ENCODE measurements around the gene RBFOX1. TPM values are rescaled to one million over a fixed set of nuclear protein-coding genes. Genes with fewer than 3 reads are reported as not detected.

Gene RBFOX1
- polyA plus RNA-seq, 1 donor from 2014 or later: 56.8 TPM

DNA sequence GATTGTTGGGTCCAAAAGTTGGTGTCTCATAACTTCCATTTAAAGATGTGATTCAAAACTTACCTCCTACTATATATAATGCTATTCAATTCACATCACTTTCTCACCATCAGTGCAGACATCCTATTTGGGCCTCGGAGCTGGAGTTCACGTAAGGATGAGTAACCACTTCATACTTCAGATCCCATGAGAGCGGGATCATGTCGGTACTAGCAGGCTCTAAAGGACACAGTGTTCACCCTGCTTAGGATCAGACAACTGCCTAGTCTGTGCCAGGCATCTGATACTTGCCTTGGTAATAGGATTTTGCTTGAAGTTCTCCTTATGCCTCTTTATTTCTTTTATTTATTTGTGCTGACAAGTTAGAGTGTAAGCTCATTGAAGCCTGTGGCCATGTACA, 39.5 kb downstream of the RBFOX1 start:
- TF ChIP-seq, protein P1, sequence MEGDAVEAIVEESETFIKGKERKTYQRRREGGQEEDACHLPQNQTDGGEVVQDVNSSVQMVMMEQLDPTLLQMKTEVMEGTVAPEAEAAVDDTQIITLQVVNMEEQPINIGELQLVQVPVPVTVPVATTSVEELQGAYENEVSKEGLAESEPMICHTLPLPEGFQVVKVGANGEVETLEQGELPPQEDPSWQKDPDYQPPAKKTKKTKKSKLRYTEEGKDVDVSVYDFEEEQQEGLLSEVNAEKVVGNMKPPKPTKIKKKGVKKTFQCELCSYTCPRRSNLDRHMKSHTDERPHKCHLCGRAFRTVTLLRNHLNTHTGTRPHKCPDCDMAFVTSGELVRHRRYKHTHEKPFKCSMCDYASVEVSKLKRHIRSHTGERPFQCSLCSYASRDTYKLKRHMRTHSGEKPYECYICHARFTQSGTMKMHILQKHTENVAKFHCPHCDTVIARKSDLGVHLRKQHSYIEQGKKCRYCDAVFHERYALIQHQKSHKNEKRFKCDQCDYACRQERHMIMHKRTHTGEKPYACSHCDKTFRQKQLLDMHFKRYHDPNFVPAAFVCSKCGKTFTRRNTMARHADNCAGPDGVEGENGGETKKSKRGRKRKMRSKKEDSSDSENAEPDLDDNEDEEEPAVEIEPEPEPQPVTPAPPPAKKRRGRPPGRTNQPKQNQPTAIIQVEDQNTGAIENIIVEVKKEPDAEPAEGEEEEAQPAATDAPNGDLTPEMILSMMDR (IDR thresholded peaks at IDR 0.05; ENCODE audit: poor library complexity, severe bottlenecking): no peak
- TF ChIP-seq, protein P2, sequence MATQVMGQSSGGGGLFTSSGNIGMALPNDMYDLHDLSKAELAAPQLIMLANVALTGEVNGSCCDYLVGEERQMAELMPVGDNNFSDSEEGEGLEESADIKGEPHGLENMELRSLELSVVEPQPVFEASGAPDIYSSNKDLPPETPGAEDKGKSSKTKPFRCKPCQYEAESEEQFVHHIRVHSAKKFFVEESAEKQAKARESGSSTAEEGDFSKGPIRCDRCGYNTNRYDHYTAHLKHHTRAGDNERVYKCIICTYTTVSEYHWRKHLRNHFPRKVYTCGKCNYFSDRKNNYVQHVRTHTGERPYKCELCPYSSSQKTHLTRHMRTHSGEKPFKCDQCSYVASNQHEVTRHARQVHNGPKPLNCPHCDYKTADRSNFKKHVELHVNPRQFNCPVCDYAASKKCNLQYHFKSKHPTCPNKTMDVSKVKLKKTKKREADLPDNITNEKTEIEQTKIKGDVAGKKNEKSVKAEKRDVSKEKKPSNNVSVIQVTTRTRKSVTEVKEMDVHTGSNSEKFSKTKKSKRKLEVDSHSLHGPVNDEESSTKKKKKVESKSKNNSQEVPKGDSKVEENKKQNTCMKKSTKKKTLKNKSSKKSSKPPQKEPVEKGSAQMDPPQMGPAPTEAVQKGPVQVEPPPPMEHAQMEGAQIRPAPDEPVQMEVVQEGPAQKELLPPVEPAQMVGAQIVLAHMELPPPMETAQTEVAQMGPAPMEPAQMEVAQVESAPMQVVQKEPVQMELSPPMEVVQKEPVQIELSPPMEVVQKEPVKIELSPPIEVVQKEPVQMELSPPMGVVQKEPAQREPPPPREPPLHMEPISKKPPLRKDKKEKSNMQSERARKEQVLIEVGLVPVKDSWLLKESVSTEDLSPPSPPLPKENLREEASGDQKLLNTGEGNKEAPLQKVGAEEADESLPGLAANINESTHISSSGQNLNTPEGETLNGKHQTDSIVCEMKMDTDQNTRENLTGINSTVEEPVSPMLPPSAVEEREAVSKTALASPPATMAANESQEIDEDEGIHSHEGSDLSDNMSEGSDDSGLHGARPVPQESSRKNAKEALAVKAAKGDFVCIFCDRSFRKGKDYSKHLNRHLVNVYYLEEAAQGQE (IDR thresholded peaks at IDR 0.05; ENCODE audit: borderline replicate concordance): no peak
- TF ChIP-seq MXI1 (conservative IDR thresholded peaks at IDR 0.05; ENCODE audit: poor library complexity, severe bottlenecking): no peak
- no peak for TF ChIP-seq SMC3 (conservative IDR thresholded peaks at IDR 0.05; ENCODE audit: poor library complexity)
- Histone ChIP-seq H3K27ac (ENCODE audit: low read length) (no peak overlapping the region), H3K9me3 (ENCODE audit: low read length) (no peaks in the 10 kb centered on the region), H3K4me2 (ENCODE audit: low read length) (no peak overlapping the region), H3K79me2 (replicated peaks; ENCODE audit: insufficient read depth, low read length) (no peaks in the 10 kb centered on the region), H3K4me3 (ENCODE audit: low read length) (no peak overlapping the region), H2AFZ (ENCODE audit: low read depth, low read length) (no peak overlapping the region), H3K27me3 (ENCODE audit: insufficient read depth, low read depth, low read length) (no peaks in the 10 kb centered on the region), H3K9me2 (ENCODE audit: insufficient read depth, low read length) (no peaks in the 10 kb centered on the region), H3K9ac (ENCODE audit: low read length) (no peak overlapping the region), H3K36me3 (ENCODE audit: insufficient read depth, low read length) (no peaks in the 10 kb centered on the region), H3F3A (ENCODE audit: insufficient read depth, low read length, poor library complexity, severe bottlenecking) (no peaks in the 10 kb centered on the region), H4K20me1 (ENCODE audit: insufficient read depth) (no peaks in the 10 kb centered on the region)

DNA sequence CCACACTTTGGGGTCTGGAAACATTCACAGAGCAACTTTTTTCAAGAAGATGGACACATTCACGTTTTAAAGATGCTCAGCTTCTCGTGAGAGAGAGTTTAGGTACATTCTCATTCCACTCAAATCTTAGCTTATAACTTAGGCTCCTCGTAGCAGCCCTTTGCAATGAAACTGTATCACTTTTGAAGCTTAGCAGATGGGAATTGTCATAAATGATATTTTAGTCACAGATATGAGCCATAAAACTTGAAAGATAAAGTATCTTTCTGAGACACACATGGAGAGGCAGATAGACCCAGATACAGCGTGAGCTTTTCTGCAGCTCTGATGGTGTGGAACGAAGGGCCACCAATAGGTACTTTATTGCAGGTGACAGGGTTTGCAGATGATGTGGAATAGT, 41.1 kb downstream of the RBFOX1 start:
- no peaks in the 10 kb centered on the region for H3K36me3 ChIP-seq (ENCODE audit: insufficient read depth, low read length)
- TF ChIP-seq EZH2 (IDR thresholded peaks at IDR 0.05; ENCODE audit: borderline replicate concordance, insufficient read depth, low read length, poor library complexity, severe bottlenecking): no peak
- no peak for TF ChIP-seq RAD21 (conservative IDR thresholded peaks at IDR 0.05)
- TF ChIP-seq EP300 (conservative IDR thresholded peaks at IDR 0.05; ENCODE audit: poor library complexity, severe bottlenecking): no peak
- TF ChIP-seq, protein P2 (IDR thresholded peaks at IDR 0.05; ENCODE audit: borderline replicate concordance): no peak
- TF ChIP-seq SMC3 (conservative IDR thresholded peaks at IDR 0.05; ENCODE audit: poor library complexity): no peak
- no peak for TF ChIP-seq MXI1 (conservative IDR thresholded peaks at IDR 0.05; ENCODE audit: poor library complexity, severe bottlenecking)
- TF ChIP-seq TAF1 (IDR thresholded peaks at IDR 0.05; ENCODE audit: low read depth): no peak
- TF ChIP-seq POLR2AphosphoS5 (IDR thresholded peaks at IDR 0.05): no peak
- no peaks in the 10 kb centered on the region for H3K9me2 ChIP-seq (ENCODE audit: insufficient read depth, low read length)
- H3K9me3 ChIP-seq (ENCODE audit: low read length): no peaks in the 10 kb centered on the region
- no peak overlapping the region for H3K27ac ChIP-seq (ENCODE audit: low read length)
- H4K20me1 ChIP-seq (ENCODE audit: insufficient read depth): no peaks in the 10 kb centered on the region
- no peak overlapping the region for H3K4me2 ChIP-seq (ENCODE audit: low read length)
- H3K27me3 ChIP-seq (ENCODE audit: insufficient read depth, low read depth, low read length): no peaks in the 10 kb centered on the region
- H3K4me3 ChIP-seq (ENCODE audit: low read length): no peak overlapping the region
- no peak overlapping the region for H3K9ac ChIP-seq (ENCODE audit: low read length)
- no peaks in the 10 kb centered on the region for H3K79me2 ChIP-seq (replicated peaks; ENCODE audit: insufficient read depth, low read length)
- no peaks in the 10 kb centered on the region for H3F3A ChIP-seq (ENCODE audit: insufficient read depth, low read length, poor library complexity, severe bottlenecking)
- H2AFZ ChIP-seq (ENCODE audit: low read depth, low read length): no peak overlapping the region
